NT2/D1 (cell line): ENCODE measurements around the gene ZDHHC16.
A peak's percentile ranks its signal among the peaks of the same experiment; 100 is the strongest.
"Not testable (repeated sequence)": the region's sequence is repeated elsewhere in the genome, so short reads cannot be mapped to it uniquely, and the experiment has no call there.

Experiments
- DNase-seq: peaks from one replicate; pipeline ENCODE4 v3.0.0-alpha.2; 2011; ENCODE audit warnings: low read depth, low spot score
- H3K27me3 ChIP-seq: 2 replicates; pipeline ENCODE4 v1.6.0; 2011; ENCODE audit warnings: mild to moderate bottlenecking; ENCODE audit not compliant: insufficient read length, insufficient read depth
- H3K36me3 ChIP-seq: 2 replicates; pipeline ENCODE4 v1.6.1; 2011; ENCODE audit warnings: mild to moderate bottlenecking, low read length, mixed read lengths; ENCODE audit not compliant: insufficient read depth, insufficient read length
- H3K4me1 ChIP-seq: 2 replicates; pipeline ENCODE4 v1.5.1; 2011; ENCODE audit not compliant: insufficient read depth, insufficient read length
- H3K4me3 ChIP-seq: 2 replicates; pipeline ENCODE4 v1.5.1; 2011; ENCODE audit warnings: low read depth; ENCODE audit not compliant: insufficient read length
- H3K9ac ChIP-seq: 2 replicates; pipeline ENCODE4 v1.6.0; 2011; ENCODE audit warnings: low read depth; ENCODE audit not compliant: insufficient read length
- H3K9me3 ChIP-seq: 2 replicates; pipeline ENCODE4 v1.5.1; 2011; ENCODE audit warnings: mild to moderate bottlenecking, low read length; ENCODE audit not compliant: insufficient read depth
- SUZ12 ChIP-seq: IDR thresholded peaks from 2 replicates; pipeline ENCODE4 v1.6.1; 2011; ENCODE audit not compliant: insufficient read length, insufficient read depth; ENCODE audit errors: extremely low read depth
- YY1 ChIP-seq: IDR thresholded peaks from 2 replicates; pipeline ENCODE4 v1.6.1; 2011; ENCODE audit not compliant: insufficient read length, insufficient read depth
- ZNF274 ChIP-seq: IDR thresholded peaks from 2 replicates; pipeline ENCODE4 v1.6.1; 2011; ENCODE audit warnings: mild to moderate bottlenecking, low read depth, low read length

ZDHHC16 gene

GRCh38 chr10:97465982-97466381 lies 20.0 kb downstream of the ZDHHC16 start:
- Histone ChIP-seq H3K4me1 (peaks cover 4% of the 10 kb centered on the region), H3K36me3 (peaks cover 90% of the 10 kb centered on the region), H3K4me3 (no peak overlapping the region), H3K27me3 (no peaks in the 10 kb centered on the region), H3K9ac (no peak overlapping the region), H3K9me3 (no peaks in the 10 kb centered on the region)
- no peak for DNase-seq
- TF ChIP-seq SUZ12 (no peak), ZNF274 (no peak), YY1 (no peak)

DNA sequence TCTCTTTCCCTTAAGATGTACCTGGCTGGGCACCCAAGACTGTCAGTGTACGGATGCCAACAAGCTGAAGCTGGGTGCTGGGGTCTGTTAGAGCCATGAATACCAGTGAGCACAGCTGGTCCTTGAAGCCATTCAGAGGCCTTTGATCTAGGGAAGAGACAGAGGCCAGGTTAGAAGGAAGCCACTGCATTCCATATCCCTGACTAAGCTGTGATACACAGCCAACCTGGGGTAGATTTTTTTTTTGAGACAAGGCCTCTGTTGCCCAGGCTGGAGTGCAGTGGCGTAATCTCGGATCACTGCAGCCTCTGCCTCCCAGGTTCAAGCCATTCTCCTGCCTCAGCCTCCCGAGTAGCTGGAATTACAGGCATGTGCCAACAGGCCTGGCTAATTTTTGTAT lies 20.8 kb downstream of the ZDHHC16 start:
- TF ChIP-seq ZNF274 (no peak), SUZ12 (no peak), YY1 (no peak)
- H3K36me3 ChIP-seq: peaks cover 87% of the 10 kb centered on the region
- H3K4me1 ChIP-seq: peaks cover 4% of the 10 kb centered on the region

DNA sequence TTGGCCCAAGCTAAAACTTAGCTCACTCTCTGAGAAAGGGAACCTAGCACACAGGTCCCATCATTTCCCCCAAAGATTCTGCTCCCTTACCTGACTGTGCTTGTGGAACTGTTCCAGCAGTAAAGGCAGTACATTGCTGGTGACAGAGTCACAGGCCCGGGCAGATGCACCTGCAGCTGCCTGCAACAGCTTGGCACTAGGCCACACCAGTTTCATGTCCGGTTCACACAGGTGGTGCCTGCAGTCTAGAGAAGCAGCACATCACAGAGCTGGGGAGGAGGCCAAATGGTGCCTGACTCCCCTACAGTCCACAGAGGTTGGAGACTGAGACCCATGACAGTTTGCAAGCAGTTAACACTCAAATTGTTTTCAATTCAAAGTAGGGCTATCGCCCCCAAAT lies 22.2 kb downstream of the ZDHHC16 start:
- Histone ChIP-seq H3K36me3 (peaks cover 83% of the 10 kb centered on the region), H3K4me1 (no peaks in the 10 kb centered on the region), H3K9ac (no peak overlapping the region), H3K9me3 (no peaks in the 10 kb centered on the region), H3K27me3 (no peaks in the 10 kb centered on the region), H3K4me3 (no peak overlapping the region)
- no peak for DNase-seq
- TF ChIP-seq ZNF274 (no peak), YY1 (no peak), SUZ12 (no peak)

More for the DNA sequence above, 20.8 kb downstream of the ZDHHC16 start:
- H3K9me3 ChIP-seq: no peaks in the 10 kb centered on the region
- DNase-seq: no peak
- H3K27me3 ChIP-seq: no peaks in the 10 kb centered on the region
- no peak overlapping the region for H3K4me3 ChIP-seq
- no peak overlapping the region for H3K9ac ChIP-seq

DNA sequence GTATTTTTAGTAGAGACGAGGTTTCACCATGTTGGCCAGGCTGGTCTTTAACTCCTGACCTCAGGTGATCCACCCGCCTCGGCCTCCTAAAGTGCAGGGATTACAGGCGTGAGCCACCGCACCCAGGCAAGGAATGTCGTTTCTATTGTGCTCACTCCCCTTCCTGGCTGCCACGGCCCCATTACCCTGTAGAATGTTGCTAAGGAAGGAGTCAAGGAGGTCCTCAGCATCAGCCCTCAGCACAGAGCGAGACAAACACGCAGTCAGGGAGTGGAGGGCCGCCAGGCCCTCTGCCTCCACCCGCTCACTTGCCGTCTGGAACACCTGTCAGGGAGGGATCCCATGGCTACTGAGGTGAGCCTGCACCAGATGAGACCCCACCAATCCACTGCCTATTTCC lies 22.8 kb downstream of the ZDHHC16 start:
- H3K9ac ChIP-seq, H3K27me3 ChIP-seq, DNase-seq, H3K4me3 ChIP-seq, H3K9me3 ChIP-seq, H3K4me1 ChIP-seq: not testable (repeated sequence)
- peaks cover 84% of the 10 kb centered on the region for H3K36me3 ChIP-seq

- Histone ChIP-seq H3K4me1 (no peaks in the 10 kb centered on the region), H3K36me3 (peaks cover 86% of the 10 kb centered on the region), H3K9ac (no peak overlapping the region), H3K27me3 (no peaks in the 10 kb centered on the region), H3K9me3 (no peaks in the 10 kb centered on the region), H3K4me3 (no peak overlapping the region)
- no peak for TF ChIP-seq ZNF274
- no peak for TF ChIP-seq YY1
- no peak for TF ChIP-seq SUZ12
- no peak for DNase-seq
These were observed 28.9 kb downstream of the ZDHHC16 start for GRCh38 chr10:97474918-97475317.

DNA sequence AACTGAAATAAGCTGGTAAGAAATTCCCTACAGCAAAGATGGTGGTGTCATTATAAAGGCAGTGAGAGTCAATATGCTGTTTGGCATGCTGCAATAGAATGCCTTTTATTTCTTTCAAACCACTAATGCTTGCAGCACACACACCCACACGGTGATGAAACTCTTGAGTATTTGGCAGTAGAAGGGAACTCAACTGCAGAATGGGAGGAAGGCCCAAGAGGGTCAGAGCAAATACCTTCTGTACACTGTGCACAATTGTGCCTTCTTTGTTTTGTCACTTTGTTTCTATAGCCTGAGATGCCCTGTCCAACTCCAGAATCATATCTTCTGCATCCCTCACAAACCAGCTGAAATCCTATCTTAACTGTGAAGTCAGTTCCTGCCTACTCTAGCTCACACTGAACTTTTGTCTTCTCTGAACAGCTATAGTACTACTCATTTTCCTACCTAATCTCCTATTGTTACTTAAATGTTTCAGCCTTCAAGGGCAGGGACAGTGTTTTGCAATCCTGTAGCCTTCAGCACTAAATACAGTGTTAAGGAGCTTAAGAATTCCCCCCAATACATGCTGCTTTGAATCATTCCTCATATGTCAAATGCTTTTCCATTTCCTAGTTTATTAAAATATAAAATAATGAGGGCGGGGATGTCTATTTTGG lies 30.1 kb downstream of the ZDHHC16 start:
- no peak overlapping the region for H3K9ac ChIP-seq
- no peak for DNase-seq
- no peaks in the 10 kb centered on the region for H3K9me3 ChIP-seq
- no peaks in the 10 kb centered on the region for H3K27me3 ChIP-seq
- no peak for TF ChIP-seq SUZ12
- no peak for TF ChIP-seq YY1
- TF ChIP-seq ZNF274: no peak
- peaks cover 86% of the 10 kb centered on the region for H3K36me3 ChIP-seq
- no peaks in the 10 kb centered on the region for H3K4me1 ChIP-seq
- no peak overlapping the region for H3K4me3 ChIP-seq

DNA sequence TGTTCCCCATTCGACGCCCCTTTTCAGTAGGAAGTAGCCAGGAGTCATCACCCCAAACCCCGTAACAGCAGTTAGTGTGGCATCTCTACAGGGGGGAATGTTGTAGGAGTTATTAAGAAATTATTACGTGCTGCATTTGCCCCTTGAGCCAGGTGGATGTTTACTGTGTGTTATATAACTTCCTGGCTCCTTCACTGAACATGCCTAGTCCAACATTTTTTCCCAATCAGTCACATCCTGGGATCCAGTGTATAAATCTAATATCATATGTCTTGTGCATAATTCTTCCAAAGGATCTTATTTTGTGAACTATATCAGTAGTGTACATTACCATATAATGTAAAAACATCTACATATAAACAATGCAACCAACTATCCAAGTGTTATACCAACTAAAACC lies 33.4 kb downstream of the ZDHHC16 start:
- not testable (repeated sequence) for H3K4me1 ChIP-seq, H3K4me3 ChIP-seq, DNase-seq, H3K27me3 ChIP-seq, H3K9me3 ChIP-seq, H3K9ac ChIP-seq
- peaks cover 76% of the 10 kb centered on the region for H3K36me3 ChIP-seq

GRCh38 chr10:97479939-97480338 lies 34.0 kb downstream of the ZDHHC16 start:
- Histone ChIP-seq H3K4me3 (no peak overlapping the region), H3K36me3 (peaks cover 71% of the 10 kb centered on the region), H3K9me3 (no peaks in the 10 kb centered on the region), H3K4me1 (no peaks in the 10 kb centered on the region), H3K27me3 (no peaks in the 10 kb centered on the region), H3K9ac (no peak overlapping the region)
- peak; percentile 82 for DNase-seq
- TF ChIP-seq ZNF274 (no peak), YY1 (peak; percentile 60)
